Lower leg skin (tissue), 3 donors: Measurements from ENCODE around the gene MMP24.

Experiments used
- POLR2A ChIP-seq, 2 donors: fragments of 450-650 bp; IDR thresholded peaks; one replicate each; pipeline ENCODE4 v1.6.1; 2016 to 2017; ENCODE audit warnings: antibody characterized with exemption in 2 of 2, mild to moderate bottlenecking in 1 of 2, moderate library complexity in 1 of 2
- TF ChIP-seq, protein P1 (sequence below), 3 donors: fragments of 450-650 bp; IDR thresholded peaks; one replicate each; pipeline ENCODE4 v1.5.1; 2016; ENCODE audit warnings: antibody characterized with exemption in 3 of 3, mild to moderate bottlenecking in 3 of 3, moderate library complexity in 2 of 3

DNA sequence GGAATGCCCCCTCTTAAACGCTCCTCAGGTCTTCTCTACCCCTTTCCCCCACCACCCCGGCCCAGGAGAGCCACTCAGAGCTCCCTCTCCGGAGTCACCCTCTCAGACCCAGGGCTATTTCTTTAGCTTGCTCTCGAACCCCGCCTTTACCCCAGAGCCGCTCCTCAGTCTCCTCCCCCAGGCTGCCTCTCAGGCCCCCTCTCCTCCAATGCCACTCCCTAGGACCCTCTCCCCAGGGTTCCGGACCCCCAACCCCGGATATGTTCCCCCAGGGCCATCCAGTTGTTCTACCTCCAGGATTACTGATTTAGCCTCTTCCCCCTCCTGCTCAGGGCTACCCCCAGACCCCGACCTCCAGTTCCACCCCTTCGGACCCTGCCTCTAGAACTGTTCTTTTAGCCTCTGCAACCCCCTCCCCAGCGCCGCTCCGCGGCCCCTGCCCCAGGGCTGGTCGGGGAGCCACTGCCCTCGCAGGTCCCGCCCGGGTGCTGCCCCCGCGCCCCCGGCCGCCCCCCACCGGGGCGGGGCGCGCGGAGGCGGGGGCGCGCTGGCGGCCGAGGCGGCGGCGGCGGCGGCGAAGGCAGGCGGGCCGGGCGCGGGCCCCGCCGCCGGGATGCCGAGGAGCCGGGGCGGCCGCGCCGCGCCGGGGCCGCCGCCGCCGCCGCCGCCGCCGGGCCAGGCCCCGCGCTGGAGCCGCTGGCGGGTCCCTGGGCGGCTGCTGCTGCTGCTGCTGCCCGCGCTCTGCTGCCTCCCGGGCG lies at the start of gene MMP24:
- TF ChIP-seq, protein P1, sequence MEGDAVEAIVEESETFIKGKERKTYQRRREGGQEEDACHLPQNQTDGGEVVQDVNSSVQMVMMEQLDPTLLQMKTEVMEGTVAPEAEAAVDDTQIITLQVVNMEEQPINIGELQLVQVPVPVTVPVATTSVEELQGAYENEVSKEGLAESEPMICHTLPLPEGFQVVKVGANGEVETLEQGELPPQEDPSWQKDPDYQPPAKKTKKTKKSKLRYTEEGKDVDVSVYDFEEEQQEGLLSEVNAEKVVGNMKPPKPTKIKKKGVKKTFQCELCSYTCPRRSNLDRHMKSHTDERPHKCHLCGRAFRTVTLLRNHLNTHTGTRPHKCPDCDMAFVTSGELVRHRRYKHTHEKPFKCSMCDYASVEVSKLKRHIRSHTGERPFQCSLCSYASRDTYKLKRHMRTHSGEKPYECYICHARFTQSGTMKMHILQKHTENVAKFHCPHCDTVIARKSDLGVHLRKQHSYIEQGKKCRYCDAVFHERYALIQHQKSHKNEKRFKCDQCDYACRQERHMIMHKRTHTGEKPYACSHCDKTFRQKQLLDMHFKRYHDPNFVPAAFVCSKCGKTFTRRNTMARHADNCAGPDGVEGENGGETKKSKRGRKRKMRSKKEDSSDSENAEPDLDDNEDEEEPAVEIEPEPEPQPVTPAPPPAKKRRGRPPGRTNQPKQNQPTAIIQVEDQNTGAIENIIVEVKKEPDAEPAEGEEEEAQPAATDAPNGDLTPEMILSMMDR (IDR thresholded peaks at IDR 0.05), result no peak
- TF ChIP-seq POLR2A (IDR thresholded peaks at IDR 0.05), result no peak
